GM21825 (cell line): Measurements from ENCODE around the gene ABHD17A.
"Not testable (repeated sequence)": the region's sequence is repeated elsewhere in the genome, so short reads cannot be mapped to it uniquely, and the experiment has no call there.

Source experiments
- ATAC-seq: cut with Tn5 transposase; IDR thresholded peaks from one replicate; pipeline ENCODE4 v1.9.1; 2021; ENCODE audit warnings: mild to moderate bottlenecking, moderate library complexity; ENCODE audit not compliant: unreplicated experiment

The ABHD17A gene

GRCh38 chr19:1882089-1882785, 3.1 kb downstream of the ABHD17A start:
- ATAC-seq = no peak

- not testable (repeated sequence) for ATAC-seq
These were observed 3.8 kb downstream of the ABHD17A start for GRCh38 chr19:1881393-1882088.

- ATAC-seq = no peak
These were observed 4.5 kb downstream of the ABHD17A start for GRCh38 chr19:1880611-1881392.

GRCh38 chr19:1879982-1880381, 5.3 kb downstream of the ABHD17A start:
- not testable (repeated sequence) for ATAC-seq

- ATAC-seq = not testable (repeated sequence)
These were observed 6.7 kb downstream of the ABHD17A start for GRCh38 chr19:1878583-1878982.

GRCh38 chr19:1877280-1877660, 8.0 kb downstream of the ABHD17A start:
- ATAC-seq = not testable (repeated sequence)

- peak; percentile 24 for ATAC-seq
These were observed 8.6 kb downstream of the ABHD17A start for GRCh38 chr19:1876496-1877279.

GRCh38 chr19:1875646-1876495, 9.4 kb downstream of the ABHD17A start:
- ATAC-seq = peak; percentile 77

GRCh38 chr19:1875265-1875645, 10.0 kb downstream of the ABHD17A start:
- ATAC-seq = not testable (repeated sequence)

GRCh38 chr19:1874554-1875185, 10.6 kb downstream of the ABHD17A start:
- ATAC-seq = no peak

- no peak for ATAC-seq
These were observed 11.5 kb downstream of the ABHD17A start for GRCh38 chr19:1873524-1874473.

- no peak for ATAC-seq
These were observed 12.3 kb downstream of the ABHD17A start for GRCh38 chr19:1872807-1873523.

GRCh38 chr19:1871630-1872029, 13.7 kb downstream of the ABHD17A start:
- no peak for ATAC-seq

- no peak for ATAC-seq
These were observed 14.1 kb downstream of the ABHD17A start for GRCh38 chr19:1871140-1871597.

- no peak for ATAC-seq
These were observed 16.3 kb downstream of the ABHD17A start for GRCh38 chr19:1868971-1869370.

GRCh38 chr19:1867349-1867724, 18.0 kb downstream of the ABHD17A start:
- no peak for ATAC-seq

- no peak for ATAC-seq
These were observed 18.5 kb downstream of the ABHD17A start for GRCh38 chr19:1866693-1867348.
